Fibroblast of lung (primary cell): ENCODE results near the gene ATP6V1A.

Experiments used
- EZH2 ChIP-seq: IDR thresholded peaks from 2 replicates; pipeline ENCODE4 v1.5.1; 2012; ENCODE audit warnings: low read length, control low read depth, mild to moderate bottlenecking; ENCODE audit errors: missing control alignments
- TF ChIP-seq, protein P1 (sequence below), 2 donors: IDR thresholded peaks in 1 of 2; conservative IDR thresholded peaks in 1 of 2; 1 replicate in 1 of 2; 2 replicates in 1 of 2; pipeline ENCODE4 v1.5.1; 2011 to 2012; ENCODE audit warnings: low read length in 2 of 2, control low read depth in 1 of 2, inconsistent platforms in 1 of 2, low read depth in 1 of 2, mild to moderate bottlenecking in 1 of 2

DNA sequence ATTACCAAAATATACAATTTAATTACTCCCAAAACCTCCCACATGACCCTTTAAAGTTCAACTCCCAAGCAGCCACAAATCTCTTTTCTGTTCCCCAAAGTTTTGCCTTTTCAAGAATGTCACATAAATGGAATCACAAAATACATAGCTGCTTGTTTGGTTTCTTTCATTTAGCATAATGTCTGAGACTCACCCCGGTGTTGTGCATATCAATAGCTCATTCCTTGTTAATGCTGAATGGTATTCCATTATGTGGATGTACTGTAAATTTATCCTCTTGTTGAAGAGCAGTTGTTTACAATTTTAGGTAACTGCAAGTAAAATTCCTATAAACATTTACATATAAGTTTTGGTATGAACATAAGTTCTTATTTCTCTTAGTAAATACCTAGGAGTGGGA, 16.3 kb upstream of the ATP6V1A start:
- no peak for TF ChIP-seq EZH2
- TF ChIP-seq, protein P1, sequence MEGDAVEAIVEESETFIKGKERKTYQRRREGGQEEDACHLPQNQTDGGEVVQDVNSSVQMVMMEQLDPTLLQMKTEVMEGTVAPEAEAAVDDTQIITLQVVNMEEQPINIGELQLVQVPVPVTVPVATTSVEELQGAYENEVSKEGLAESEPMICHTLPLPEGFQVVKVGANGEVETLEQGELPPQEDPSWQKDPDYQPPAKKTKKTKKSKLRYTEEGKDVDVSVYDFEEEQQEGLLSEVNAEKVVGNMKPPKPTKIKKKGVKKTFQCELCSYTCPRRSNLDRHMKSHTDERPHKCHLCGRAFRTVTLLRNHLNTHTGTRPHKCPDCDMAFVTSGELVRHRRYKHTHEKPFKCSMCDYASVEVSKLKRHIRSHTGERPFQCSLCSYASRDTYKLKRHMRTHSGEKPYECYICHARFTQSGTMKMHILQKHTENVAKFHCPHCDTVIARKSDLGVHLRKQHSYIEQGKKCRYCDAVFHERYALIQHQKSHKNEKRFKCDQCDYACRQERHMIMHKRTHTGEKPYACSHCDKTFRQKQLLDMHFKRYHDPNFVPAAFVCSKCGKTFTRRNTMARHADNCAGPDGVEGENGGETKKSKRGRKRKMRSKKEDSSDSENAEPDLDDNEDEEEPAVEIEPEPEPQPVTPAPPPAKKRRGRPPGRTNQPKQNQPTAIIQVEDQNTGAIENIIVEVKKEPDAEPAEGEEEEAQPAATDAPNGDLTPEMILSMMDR (conservative IDR thresholded peaks at IDR 0.05 in 1 of 2, IDR thresholded peaks at IDR 0.05 in 1 of 2; ENCODE audit: low read depth in 1 of 2, low read length in 2 of 2): no peak
